Smooth muscle cell of the brain vasculature (primary cell): ENCODE measurements around the gene TSPAN3.

ENCODE experiments used
- DNase-seq: peaks from one replicate; pipeline ENCODE4 v3.0.0-alpha.2; 2012; ENCODE audit warnings: low read depth, low spot score

TSPAN3 gene

DNA sequence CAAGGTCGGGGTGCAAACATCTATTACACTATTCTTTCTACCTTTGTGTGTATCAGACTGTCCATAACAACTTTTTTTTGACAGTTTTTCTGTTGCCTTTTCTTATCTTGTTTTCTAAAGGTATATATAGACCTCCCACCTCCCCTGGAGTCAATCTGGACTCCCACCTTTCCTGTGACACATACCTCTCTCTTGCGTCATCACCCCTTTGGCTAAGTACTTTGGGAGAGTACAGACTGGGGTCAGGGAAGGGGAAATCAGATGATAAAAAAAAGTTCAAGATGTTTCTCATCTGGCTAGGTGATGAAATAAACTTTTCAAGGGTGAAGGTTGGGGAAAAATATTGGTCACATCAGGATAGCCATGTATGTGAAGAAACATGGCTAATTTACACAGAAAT lies 17.2 kb downstream of the TSPAN3 start:
- no peak for DNase-seq

GRCh38 chr15:77052556-77052955 lies 18.4 kb downstream of the TSPAN3 start:
- DNase-seq: no peak

GRCh38 chr15:77048135-77048876 lies 22.6 kb downstream of the TSPAN3 start:
- no peak for DNase-seq

DNA sequence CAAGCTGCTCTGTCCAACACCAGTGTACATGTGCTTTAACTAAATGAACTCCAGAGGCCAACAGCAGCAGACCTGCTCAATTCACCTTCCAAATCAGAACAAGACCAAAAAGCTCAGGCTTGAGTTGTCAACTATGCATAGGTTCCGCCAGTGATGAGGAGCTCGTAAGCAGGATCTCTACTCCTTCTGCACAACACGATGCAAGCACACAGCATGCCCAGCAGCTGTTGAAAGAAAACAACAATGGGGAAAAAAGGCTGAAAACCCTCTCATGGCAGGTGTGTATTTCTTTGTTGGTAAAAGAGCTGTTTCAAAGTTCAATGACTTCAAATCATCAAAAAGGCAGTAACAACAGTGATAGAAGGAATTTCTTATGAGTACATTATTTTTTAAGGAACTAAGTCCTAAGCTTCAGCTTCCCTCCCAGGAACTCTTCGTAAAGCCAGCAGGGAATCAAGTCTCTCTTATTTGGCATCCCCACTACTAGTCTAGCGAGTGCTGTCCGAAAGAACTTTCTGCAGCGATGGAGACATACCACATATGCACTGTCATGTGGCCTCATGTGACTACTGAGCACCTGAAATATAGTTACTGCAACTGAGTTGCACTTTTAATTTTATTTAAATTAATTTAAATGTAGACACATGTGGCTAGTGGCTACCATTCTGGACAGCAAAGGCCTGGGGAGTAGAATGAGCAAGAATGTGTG lies 24.1 kb downstream of the TSPAN3 start:
- no peak for DNase-seq

DNA sequence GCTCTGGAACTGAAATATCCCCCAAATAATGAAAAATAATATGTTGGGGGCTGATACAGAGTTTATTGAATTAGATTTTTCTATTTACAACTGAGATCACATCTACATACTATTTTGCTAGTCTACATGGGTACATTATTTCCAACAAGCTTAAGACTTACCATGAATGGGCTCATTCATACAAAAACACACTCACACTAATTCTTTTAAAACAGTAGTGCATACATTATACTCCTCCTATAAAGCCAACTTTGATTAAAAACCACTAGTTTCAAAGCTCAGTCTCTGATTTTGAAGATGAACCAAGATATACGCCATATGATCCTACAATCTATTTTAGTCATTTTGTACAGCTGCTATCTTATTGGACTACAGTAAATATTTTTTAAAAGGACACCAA lies 24.9 kb downstream of the TSPAN3 start:
- no peak for DNase-seq

GRCh38 chr15:77044228-77045042 lies 26.5 kb downstream of the TSPAN3 start:
- DNase-seq: no peak

DNA sequence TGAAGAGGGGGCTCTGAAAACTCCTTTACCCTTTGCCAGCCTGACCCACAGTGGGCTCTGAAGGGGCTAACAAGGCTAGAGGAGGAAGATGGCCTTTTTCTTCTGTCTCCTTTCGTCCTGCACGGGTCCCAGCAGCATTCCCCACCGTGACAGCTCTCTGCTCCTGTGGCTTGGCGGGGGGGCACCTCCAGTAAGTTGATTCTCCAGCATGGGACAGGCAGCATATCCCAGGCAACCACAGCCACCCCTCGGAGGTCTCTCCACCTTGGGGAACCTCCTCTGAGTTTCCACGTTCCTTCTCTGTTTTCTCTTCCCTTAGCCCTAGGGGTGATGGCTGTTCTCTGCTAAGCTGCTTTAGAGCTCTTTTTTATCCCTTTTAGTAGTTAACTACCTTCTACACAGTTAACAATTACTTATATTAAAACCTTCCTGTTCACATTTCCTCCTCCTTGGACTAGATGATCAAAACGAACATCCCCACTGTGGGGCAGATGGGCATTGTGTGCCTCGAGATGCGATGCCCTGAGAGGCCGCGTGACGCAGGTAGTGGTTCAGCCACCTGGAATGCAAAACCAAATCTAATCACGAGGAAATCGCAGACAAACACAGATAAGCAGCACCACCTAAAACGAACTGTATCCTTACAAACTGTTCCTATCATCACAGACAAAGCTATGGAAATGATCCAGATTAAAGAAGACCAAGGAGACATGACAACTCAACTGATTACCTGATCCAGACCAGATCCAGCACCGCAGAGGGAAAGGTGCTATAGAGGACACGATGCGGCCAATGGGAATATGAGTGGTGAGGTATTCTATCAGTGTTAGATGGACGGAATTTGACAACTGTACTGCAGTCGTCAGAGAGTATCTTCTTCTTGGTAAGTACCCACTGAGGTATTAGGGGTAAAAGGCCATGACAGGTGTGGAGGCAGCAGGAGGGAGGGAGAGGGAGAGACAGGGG lies 27.7 kb downstream of the TSPAN3 start:
- DNase-seq: no peak

DNA sequence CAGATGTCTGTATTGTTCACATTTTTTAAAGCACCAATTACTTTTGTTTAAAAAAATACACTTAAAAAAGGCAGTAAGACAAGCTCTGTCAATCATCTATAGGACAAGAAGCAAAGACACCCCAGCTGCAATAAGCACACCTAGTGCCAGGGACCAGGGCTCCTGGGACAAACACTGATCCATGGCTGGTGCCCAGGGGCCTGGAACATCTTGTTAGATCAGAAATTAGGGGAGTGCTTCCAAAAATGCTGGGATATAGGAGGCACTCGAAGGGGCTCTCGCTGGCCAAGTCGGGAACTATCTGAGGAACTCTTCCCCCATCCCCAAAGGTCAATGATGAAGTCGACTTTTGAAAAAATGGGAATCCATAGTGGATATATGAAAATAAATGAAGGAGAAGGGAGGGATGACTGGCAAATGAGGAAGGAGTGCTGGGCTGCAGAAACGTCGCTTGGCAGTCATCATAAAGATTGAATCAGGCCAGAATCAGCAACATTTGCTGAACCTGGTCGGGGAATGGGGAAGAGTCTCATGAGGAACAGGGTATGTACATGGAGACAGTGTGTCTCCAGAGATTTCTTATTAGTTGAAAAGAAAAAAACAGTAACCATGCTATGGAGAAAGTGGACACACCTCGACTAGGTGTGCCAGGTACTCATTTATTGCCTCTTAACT lies 28.5 kb downstream of the TSPAN3 start:
- DNase-seq: no peak

DNA sequence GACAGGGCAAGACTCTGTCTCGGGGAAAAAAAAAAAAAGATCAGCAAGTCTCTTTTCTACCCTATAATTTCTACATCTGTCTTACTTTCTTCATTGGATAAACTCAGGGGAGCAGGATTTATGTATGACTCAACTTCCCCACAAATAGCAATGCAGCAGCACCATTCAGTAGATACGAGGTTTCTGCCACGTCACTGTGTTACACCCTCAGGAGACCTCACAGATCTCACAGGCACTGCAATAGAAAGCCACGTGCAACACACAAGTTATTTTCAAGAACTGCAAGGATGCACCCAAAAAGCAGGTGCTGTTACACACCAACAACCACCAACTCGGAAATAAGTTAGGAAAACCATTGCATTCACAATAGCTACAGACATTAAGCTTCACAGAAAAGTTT lies 30.2 kb downstream of the TSPAN3 start:
- DNase-seq: no peak

GRCh38 chr15:77039848-77040247 lies 31.1 kb downstream of the TSPAN3 start:
- DNase-seq: no peak

- DNase-seq: no peak
Measured at GRCh38 chr15:77039217-77039533, 31.7 kb downstream of the TSPAN3 start.

- DNase-seq: no peak
Measured at GRCh38 chr15:77038312-77039216, 32.3 kb downstream of the TSPAN3 start.

DNA sequence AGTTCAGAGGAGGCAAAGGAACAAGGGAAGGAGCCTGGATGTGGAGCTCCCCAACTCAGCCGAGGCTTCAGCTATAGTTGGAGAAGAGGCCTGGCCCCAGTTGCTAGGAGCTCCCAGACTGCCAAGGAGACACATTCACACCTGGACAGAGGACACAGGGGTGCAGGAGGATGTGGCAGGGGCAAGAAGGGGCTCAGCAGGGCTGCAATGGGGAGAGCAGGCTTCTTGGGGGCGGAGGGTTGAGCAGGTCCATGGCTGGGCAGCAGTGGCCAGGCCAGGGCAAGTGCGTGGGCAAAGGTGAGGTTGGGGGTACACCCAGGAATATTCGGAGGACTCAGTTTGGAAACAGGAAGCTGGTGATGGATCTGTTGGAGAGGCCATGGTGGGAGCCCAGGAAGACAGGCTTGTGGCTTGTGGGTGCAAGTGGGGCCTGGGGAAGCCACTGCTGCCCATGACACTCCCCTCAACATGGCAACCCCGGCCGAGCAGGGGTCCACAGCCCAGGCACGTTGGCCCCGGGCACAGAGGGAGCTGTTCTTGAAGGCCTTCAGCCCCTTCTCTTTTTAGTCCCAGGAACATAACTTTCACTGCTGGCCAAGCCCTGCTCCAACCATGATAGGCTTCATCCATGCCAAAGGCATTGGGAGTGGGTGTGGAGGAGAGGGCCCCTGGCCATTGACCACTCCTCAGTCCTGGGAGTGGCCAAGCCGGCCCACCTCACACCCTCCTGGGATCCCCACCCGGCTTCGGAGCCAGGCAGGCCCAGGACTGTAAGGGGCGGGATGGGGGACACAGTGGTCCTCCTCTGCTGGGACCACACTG lies 33.3 kb downstream of the TSPAN3 start:
- no peak for DNase-seq

DNA sequence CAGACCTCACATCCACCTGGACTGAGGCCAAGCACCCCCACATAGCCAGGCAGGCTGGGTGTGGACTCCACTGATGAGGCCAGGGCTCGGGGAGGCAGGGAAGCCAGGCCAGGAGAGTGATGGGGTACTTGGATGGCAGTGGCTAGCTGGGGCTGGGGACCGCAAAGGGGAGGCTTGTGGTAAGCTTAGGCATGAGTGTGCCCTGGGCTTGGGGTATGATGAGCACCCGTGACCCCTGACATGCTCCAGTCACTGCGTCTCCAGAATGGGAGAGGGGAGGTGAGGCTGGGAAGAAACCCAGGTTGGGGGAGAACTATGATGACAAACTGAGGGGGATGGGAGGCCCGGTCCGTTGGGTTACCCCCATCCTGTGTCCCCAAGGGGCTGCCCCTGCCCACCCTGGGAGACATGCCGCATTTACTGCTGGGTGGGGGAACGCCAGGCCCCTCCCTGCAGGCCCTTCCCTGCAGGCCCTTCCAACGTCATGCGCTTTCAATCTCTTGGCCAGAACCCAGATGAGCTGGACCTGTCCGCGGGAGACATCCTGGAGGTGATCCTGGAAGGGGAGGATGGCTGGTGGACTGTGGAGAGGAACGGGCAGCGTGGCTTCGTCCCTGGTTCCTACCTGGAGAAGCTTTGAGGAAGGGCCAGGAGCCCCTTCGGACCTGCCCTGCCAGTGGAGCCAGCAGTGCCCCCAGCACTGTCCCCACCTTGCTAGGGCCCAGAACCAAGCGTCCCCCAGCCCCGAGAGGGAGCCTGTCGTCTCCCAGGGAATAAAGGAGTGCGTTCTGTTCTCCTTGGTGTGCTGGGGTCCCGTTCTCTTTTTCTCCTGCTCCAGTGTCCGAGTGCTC lies 34.1 kb downstream of the TSPAN3 start:
- DNase-seq: no peak

GRCh38 chr15:77035999-77036471 lies 34.9 kb downstream of the TSPAN3 start:
- no peak for DNase-seq

DNA sequence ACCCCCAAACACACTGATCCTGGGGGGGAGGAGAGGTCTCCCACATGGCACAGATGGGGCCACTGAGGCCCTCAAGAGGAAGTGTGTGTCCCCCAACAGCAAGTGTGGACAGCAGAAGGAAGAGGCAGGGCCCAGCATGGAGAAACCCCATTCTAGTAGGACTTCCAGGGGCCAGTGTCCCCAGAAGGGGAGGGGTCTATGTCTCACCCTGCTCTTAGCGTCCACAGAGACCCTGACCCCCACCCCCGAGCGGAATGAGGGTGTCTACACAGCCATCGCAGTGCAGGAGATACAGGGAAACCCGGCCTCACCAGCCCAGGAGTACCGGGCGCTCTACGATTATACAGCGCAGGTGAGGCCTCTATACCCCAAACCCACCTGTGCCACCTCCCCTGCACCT lies 35.3 kb downstream of the TSPAN3 start:
- no peak for DNase-seq

GRCh38 chr15:77034695-77035489 lies 36.0 kb downstream of the TSPAN3 start:
- no peak for DNase-seq
